ENCODE measurements around the gene EIF2S2. TPM values are rescaled to one million over a fixed set of nuclear protein-coding genes. Genes with fewer than 3 reads are reported as not detected.

Gene EIF2S2
- total and polyA plus RNA-seq, 12 donors: 22.2 to 67.7 (median 41.1) TPM

- H3K27me3 ChIP-seq: no peaks in the 10 kb centered on the region
- ATAC-seq (no peak), DNase-seq (no peak)
- intact Hi-C loops (cut with DNase I): loop anchor here in 2 of 10 donors (2.0 to 5.0 kb wide), 2 partner anchors 46 to 49 kb away; partner anchors contain the start of gene RALY (in 1 of the 2)
- WGBS, 2 donors: 81 to 82% methylated on average over 4 of the region's 4 CpGs
- peaks cover 41 to 100% (median 96%) of the 10 kb centered on the region in 9 donors for H3K4me1 ChIP-seq
- no peaks in the 10 kb centered on the region for H3K9me3 ChIP-seq
- H3K27ac ChIP-seq: peak overlapping the region in 5 of 10 donors; percentile 49 to 80 (median 64)
- H3K4me3 ChIP-seq: no peak overlapping the region
- peaks cover 0 to 6% (median 0%) of the 10 kb centered on the region in 9 donors for H3K36me3 ChIP-seq
- TF ChIP-seq, protein P1, sequence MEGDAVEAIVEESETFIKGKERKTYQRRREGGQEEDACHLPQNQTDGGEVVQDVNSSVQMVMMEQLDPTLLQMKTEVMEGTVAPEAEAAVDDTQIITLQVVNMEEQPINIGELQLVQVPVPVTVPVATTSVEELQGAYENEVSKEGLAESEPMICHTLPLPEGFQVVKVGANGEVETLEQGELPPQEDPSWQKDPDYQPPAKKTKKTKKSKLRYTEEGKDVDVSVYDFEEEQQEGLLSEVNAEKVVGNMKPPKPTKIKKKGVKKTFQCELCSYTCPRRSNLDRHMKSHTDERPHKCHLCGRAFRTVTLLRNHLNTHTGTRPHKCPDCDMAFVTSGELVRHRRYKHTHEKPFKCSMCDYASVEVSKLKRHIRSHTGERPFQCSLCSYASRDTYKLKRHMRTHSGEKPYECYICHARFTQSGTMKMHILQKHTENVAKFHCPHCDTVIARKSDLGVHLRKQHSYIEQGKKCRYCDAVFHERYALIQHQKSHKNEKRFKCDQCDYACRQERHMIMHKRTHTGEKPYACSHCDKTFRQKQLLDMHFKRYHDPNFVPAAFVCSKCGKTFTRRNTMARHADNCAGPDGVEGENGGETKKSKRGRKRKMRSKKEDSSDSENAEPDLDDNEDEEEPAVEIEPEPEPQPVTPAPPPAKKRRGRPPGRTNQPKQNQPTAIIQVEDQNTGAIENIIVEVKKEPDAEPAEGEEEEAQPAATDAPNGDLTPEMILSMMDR (IDR thresholded peaks at IDR 0.05): no peak
Observed at GRCh38 chr20:34041226-34041625, 70.8 kb downstream of the EIF2S2 start.

GRCh38 chr20:34040300-34040995 lies 71.6 kb downstream of the EIF2S2 start:
- Histone ChIP-seq H3K27ac (peak overlapping the region in 7 of 10 donors; percentile 30 to 80 (median 64)), H3K4me1 (peaks cover 34 to 100% (median 95%) of the 10 kb centered on the region in 9 donors), H3K36me3 (peaks cover 0 to 6% (median 0%) of the 10 kb centered on the region in 9 donors), H3K9me3 (no peaks in the 10 kb centered on the region), H3K4me3 (no peak overlapping the region), H3K27me3 (no peaks in the 10 kb centered on the region)
- DNase-seq: peak in 1 of 2 donors; percentile 52
- intact Hi-C loops (cut with DNase I): loop anchor here in 2 of 10 donors (2.0 to 5.0 kb wide), 2 partner anchors 46 to 48 kb away; partner anchors contain the start of gene RALY (in 1 of the 2)
- ATAC-seq: peak; percentile 32 to 83 (median 68)
- 38 to 46% methylated on average over 9 of the region's 9 CpGs for WGBS, 2 donors
- TF ChIP-seq, protein P1 (IDR thresholded peaks at IDR 0.05): no peak

Small RNA genes lying within 50 kb of the gene (microRNA-seq; reads per million reads assigned to microRNA genes)
- 0 reads per million in 2 donors for gene MIR4755

Other genes with a start within 250 kb of the EIF2S2 start
- 100 to 1,000 TPM in 9 of 10 donors, 10 to 100 TPM in 1; 84.3 to 125 (median 104) TPM for gene RALY, start 118.3 kb downstream of the EIF2S2 start, total RNA-seq
- gene RALY, start 118.3 kb downstream of the EIF2S2 start, polyA plus RNA-seq: 100 to 1,000 TPM; 110 to 234 TPM
- 10 to 100 TPM in 9 of 10 donors, 1 to 10 TPM in 1; 4.7 to 21.6 (median 13.1) TPM for gene ASIP, start 129.2 kb upstream of the EIF2S2 start, total RNA-seq
- 100 to 1,000 TPM in 1 of 2 donors, 1 to 10 TPM in 1; 1.6 to 234 TPM for gene ASIP, start 129.2 kb upstream of the EIF2S2 start, polyA plus RNA-seq
- gene AHCY, start 191.1 kb upstream of the EIF2S2 start, total RNA-seq: 10 to 100 TPM; 42.3 to 83.9 (median 54.7) TPM
- 10 to 100 TPM; 64.7 to 81.1 TPM for gene AHCY, start 191.1 kb upstream of the EIF2S2 start, polyA plus RNA-seq